ENCODE data around the gene OR52B2.
A peak's percentile ranks its signal among the peaks of the same experiment; 100 is the strongest.

Gene OR52B2

DNA sequence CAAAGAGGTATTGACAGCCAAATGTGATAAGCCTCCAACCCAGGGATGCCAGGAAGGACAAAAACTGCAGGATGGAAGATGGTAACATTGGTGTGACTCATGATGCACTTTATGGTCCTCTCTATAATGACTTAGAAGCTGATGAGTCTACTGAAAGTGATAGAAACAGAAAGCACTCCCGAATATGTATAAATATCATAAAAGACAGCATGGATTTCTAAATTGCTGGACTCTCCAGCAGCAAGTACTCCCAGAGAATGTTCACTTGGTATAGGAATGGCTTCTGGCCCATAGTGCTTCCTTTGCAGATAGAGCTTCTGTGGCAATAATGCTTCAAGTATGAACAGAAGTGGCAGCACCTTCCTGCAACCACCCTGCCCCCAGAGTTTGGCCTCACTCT, at the start of gene OR52B2:
Gene OR52B2, minus strand, starts transcription at position 101 of the 400 bp plus-strand sequence. Its CDS starts 0 bp downstream, at position 101.
- peaks cover 2% of the 10 kb centered on the region; the same call in 1 of the 2 replicates for H3K27me3 ChIP-seq (ENCODE audit: low read depth)
- in situ Hi-C loops (cut with MboI; ENCODE audit: low sequenced_read_pairs): no loop called here
- no peaks in the 10 kb centered on the region for H3K4me1 ChIP-seq
- DNase-seq (ENCODE audit: low spot score in 2 of 2): no peak
- no peak within 1 kb of the TSS for H3K4me3 ChIP-seq
- H3K9me3 ChIP-seq: no peaks in the 10 kb centered on the region
- H3K36me3 ChIP-seq (replicated peaks): no peaks in the 10 kb centered on the region

DNA sequence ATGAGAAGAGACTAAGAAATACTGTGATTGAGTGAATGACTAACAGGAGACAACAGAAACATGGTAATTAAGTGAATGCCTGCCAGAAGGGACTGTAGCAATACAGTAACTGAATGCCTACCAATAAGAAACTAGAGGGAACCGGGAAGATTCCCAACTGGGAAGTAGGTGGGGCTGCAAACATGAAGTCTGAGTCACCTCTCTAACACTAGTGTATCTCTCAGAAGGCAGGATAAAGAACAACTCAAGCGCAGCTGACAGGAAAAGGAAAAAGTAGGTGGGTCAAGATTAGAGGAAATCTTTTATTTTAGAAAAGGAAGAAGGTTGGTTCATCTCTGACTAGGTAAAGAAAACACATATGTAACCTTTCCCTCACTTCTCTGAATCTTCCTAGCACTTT, 49.2 kb upstream of the OR52B2 start:
- in situ Hi-C loops (cut with MboI; ENCODE audit: low sequenced_read_pairs): no loop called here
- no peak for DNase-seq (ENCODE audit: low spot score in 2 of 2)

DNA sequence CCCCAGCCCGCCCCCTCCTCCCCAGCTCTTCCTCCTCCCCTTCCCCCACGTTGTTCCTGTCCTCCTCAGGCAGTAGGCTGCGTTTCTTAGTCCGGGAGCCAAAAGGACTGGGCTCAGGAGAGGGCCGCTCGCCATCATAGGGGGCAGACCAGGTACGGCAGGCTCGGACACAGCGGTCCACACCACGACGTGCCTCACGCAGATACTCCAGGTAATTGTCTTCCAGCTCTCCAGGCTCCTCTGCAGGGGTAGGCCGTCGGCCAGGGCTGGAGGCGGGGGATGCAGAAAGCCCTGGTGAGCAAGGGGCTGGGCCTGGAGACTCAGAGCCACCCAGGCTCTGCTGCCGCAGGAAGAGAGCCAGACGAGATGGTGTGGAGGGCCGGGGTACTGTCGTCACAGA, 47.6 kb upstream of the OR52B2 start:
- no peaks in the 10 kb centered on the region for H3K9me3 ChIP-seq
- H3K36me3 ChIP-seq (replicated peaks): peaks cover 27% of the 10 kb centered on the region
- in situ Hi-C loops (cut with MboI; ENCODE audit: low sequenced_read_pairs): no loop called here
- H3K27me3 ChIP-seq (ENCODE audit: low read depth): no peaks in the 10 kb centered on the region
- no peak overlapping the region for H3K4me3 ChIP-seq
- H3K4me1 ChIP-seq: no peaks in the 10 kb centered on the region
- no peak for DNase-seq (ENCODE audit: low spot score in 2 of 2)

More for the DNA sequence above, 49.2 kb upstream of the OR52B2 start:
- Histone ChIP-seq H3K36me3 (replicated peaks) (peaks cover 37% of the 10 kb centered on the region), H3K4me1 (no peaks in the 10 kb centered on the region), H3K27me3 (ENCODE audit: low read depth) (no peaks in the 10 kb centered on the region), H3K4me3 (no peak overlapping the region), H3K9me3 (no peaks in the 10 kb centered on the region)

DNA sequence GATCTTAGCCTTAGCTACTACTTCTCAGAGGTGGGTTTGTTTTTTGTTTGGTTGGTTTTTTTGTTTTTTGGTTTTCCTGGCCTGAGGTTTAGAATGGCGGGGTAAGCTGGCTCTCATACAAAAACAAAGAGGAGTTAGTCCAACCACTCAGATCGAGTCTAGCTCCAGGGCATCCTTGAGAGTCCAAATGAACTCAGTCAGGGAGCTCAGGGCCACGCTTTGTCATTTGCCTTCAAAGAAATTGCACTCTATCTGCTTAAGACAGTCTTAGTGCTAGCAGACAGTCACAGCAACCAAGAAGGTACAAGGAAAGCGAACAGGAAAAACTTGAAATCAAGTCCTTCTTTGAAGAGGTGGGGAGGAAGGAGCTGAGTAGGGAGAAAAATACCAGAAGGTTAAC, 46.4 kb upstream of the OR52B2 start:
- H3K4me1 ChIP-seq: no peaks in the 10 kb centered on the region
- DNase-seq (ENCODE audit: low spot score in 2 of 2): no peak

DNA sequence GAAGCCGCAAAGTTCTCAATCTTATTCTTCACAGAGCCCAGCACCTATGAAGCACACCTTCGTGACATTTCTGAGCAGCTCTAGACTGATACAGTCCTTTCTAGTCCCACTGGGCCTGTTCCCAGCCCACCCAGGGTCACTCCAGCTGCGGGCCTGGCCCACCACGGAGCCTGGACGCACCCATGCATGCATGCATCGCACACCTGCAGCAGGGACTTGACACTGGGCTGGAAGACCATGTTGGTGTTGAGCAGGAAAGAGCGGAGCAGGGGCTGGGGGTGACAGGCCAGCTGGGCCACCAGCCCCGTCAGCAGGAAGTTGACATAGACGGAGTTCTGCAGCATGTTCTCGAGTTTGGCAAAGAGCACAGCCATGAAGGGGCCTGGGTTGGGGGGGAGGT, 44.4 kb upstream of the OR52B2 start:
- no peaks in the 10 kb centered on the region for H3K9me3 ChIP-seq
- DNase-seq (ENCODE audit: low spot score in 2 of 2): no peak
- no peaks in the 10 kb centered on the region for H3K27me3 ChIP-seq (ENCODE audit: low read depth)
- H3K4me1 ChIP-seq: no peaks in the 10 kb centered on the region
- H3K4me3 ChIP-seq: no peak overlapping the region
- in situ Hi-C loops (cut with MboI; ENCODE audit: low sequenced_read_pairs): no loop called here
- peaks cover 17% of the 10 kb centered on the region for H3K36me3 ChIP-seq (replicated peaks)

More for the DNA sequence above, 46.4 kb upstream of the OR52B2 start:
- H3K27me3 ChIP-seq (ENCODE audit: low read depth): no peaks in the 10 kb centered on the region
- no peak overlapping the region for H3K4me3 ChIP-seq
- H3K9me3 ChIP-seq: no peaks in the 10 kb centered on the region
- peaks cover 18% of the 10 kb centered on the region for H3K36me3 ChIP-seq (replicated peaks)
- in situ Hi-C loops (cut with MboI; ENCODE audit: low sequenced_read_pairs): no loop called here

DNA sequence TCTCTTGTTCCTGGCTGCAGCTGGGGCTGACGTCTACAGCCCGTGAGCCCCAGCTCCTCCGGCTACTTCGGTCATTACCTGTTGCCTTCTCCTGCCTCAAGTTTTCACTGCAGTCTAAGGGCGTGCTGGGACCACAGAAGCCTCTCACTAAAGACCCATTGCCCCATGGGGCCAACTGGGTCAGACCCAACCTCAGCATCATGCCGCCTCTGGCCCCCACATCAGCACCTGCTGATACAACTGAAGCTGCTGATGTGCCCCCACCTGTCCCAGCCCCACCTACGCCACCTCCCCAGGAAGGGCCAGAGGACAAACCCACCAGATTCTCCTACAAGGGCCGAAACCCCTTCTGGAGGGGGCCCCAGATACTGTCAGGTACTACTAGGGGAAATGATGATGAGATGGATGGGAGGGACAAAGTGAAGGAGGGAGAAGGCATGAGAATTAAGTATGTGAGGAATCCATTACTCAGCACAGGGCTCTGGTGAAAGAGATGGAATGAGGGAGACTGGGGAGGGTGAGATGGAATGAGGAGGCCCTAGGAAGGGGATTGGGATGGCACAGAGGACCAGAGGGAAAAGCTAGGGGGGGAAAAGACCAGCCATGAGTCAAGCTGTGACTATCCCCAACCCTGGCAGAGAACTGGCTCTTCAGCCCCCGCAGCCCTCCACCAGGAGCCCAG, 40.3 kb upstream of the OR52B2 start:
- Histone ChIP-seq H3K9me3 (no peaks in the 10 kb centered on the region), H3K36me3 (replicated peaks) (peaks cover 8% of the 10 kb centered on the region), H3K4me1 (no peaks in the 10 kb centered on the region), H3K4me3 (no peak overlapping the region), H3K27me3 (ENCODE audit: low read depth) (no peaks in the 10 kb centered on the region)
- DNase-seq (ENCODE audit: low spot score in 2 of 2): no peak
- in situ Hi-C loops (cut with MboI; ENCODE audit: low sequenced_read_pairs): no loop called here

DNA sequence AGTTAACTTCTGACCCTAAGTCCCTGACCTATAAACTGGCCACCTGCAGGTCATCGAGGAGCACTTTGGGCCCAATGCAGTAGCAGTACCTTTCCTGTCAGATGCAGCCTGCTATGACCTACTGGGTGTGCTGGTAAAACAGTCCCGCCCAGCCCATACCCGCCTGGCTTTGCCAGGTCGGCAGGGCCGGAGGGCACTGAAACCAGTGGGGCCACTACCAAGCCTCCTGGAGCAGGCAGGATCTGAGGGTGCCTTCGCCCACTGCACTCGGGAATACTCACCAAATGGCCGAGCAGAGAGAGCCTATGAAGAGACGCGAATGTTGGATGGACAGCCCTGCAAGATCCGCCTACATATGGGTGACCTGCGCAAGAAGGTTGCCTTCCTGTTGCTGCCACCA, 39.7 kb upstream of the OR52B2 start:
- in situ Hi-C loops (cut with MboI; ENCODE audit: low sequenced_read_pairs): no loop called here
- Histone ChIP-seq H3K4me3 (no peak overlapping the region), H3K36me3 (replicated peaks) (peaks cover 8% of the 10 kb centered on the region), H3K27me3 (ENCODE audit: low read depth) (no peaks in the 10 kb centered on the region), H3K9me3 (no peaks in the 10 kb centered on the region), H3K4me1 (no peaks in the 10 kb centered on the region)
- no peak for DNase-seq (ENCODE audit: low spot score in 2 of 2)

DNA sequence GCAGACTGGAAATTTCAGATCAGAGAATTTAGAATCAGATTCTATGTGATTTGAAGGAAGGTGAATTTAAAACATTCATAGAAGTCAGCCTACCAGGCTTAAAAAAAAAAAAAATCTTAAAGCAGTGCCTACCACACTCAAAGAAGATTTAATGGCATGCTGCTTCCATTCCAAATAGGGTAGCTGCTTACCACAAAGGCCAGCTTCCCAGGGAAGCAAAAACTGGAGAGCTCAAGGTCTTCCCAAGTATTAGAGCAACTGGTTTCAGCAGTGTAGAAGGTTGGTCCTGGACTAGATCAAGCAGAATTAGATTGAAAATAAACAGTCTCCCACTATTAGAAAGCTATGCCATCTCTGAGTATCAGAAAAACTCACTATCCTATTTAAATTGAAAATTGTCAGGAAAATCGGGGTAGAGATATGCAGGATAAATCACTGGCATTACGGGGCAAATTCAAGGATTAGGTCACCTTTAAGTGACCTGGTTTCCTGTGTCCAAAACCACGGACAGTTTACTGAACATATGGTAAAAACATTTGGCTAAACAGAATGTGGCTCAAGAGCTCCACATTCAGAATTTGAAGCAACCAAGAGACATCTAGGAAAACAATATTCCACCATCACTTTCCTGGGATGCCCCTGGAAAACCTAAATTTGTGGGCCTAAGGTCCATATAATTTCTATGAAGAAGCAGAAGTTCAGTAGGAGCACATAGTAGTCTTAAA, 36.5 kb upstream of the OR52B2 start:
- no peaks in the 10 kb centered on the region for H3K4me1 ChIP-seq
- in situ Hi-C loops (cut with MboI; ENCODE audit: low sequenced_read_pairs): no loop called here
- peaks cover 6% of the 10 kb centered on the region for H3K36me3 ChIP-seq (replicated peaks)
- no peaks in the 10 kb centered on the region for H3K27me3 ChIP-seq (ENCODE audit: low read depth)
- no peak overlapping the region for H3K4me3 ChIP-seq
- H3K9me3 ChIP-seq: no peaks in the 10 kb centered on the region
- DNase-seq (ENCODE audit: low spot score in 2 of 2): no peak

DNA sequence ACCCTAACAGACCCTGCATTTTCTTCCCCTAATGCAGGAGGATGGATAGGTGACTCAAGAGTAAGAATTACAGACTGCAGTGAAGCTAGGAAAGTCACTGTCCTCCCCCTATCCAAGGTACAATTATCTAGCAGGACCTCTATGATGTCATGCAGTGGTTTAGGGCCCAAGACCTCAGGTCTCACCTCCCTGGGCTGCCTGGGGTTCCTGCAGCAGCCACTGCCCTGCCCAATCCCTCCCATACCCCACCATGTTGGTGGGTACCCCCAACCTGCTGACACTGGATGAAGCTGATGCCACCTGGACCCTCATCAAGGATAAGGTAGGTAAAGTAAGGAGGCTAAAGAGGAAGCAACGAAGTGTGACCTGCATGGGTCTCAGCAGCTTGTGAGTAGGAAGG, 35.2 kb upstream of the OR52B2 start, which contains the start of gene C11orf42:
Gene C11orf42, plus strand, starts transcription at position 192 of the 400 bp plus-strand sequence. Its CDS starts 59 bp downstream, at position 251.
- Histone ChIP-seq H3K27me3 (ENCODE audit: low read depth) (no peaks in the 10 kb centered on the region), H3K36me3 (replicated peaks) (no peaks in the 10 kb centered on the region), H3K9me3 (no peaks in the 10 kb centered on the region), H3K4me1 (peaks cover 4% of the 10 kb centered on the region; the same call in 1 of the 2 replicates), H3K4me3 (no peak within 1 kb of the TSS)
- DNase-seq (ENCODE audit: low spot score in 2 of 2): no peak
- in situ Hi-C loops (cut with MboI; ENCODE audit: low sequenced_read_pairs): no loop called here

DNA sequence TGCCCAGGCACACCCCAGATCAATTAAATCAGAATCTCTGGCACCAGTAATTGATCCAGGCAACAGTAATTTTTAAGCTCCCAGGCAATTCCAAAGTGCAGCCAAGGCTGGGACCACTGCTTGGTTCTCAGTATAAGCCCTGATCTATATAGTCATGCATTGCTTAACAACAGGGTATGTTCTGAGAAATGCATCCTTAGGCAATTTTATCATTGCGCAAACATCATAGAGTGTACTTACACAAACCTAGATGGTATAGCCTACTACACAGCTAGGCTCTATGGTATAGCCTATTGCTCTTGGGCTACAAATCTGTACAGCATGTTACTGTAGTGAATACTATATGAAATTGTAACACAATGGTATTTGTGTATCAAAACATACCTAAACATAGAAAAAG, 34.6 kb upstream of the OR52B2 start:
- Histone ChIP-seq H3K36me3 (replicated peaks) (no peaks in the 10 kb centered on the region), H3K4me3 (no peak overlapping the region), H3K4me1 (peaks cover 4% of the 10 kb centered on the region; the same call in 1 of the 2 replicates), H3K9me3 (no peaks in the 10 kb centered on the region), H3K27me3 (ENCODE audit: low read depth) (no peaks in the 10 kb centered on the region)
- in situ Hi-C loops (cut with MboI; ENCODE audit: low sequenced_read_pairs): no loop called here
- no peak for DNase-seq (ENCODE audit: low spot score in 2 of 2)

DNA sequence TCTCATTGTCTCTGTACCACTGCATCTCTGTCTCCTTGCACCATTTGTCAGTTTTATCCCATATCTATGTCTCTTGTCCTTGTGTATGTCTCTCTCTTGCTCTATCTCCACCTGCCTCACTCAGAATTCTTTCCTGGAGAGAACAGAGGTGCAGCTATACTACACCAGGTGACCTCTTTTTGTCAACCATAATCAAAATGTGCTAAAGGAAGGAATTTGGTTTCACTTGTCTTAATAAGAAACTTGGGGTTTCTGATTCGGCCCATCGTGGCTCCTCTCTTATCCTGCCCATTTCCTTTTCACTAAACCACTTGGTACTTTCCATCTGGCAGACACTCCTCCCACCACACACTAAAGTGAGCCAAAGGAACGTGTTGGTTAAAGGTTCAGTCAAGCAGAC, 33.2 kb upstream of the OR52B2 start:
- Histone ChIP-seq H3K9me3 (no peaks in the 10 kb centered on the region), H3K27me3 (ENCODE audit: low read depth) (no peaks in the 10 kb centered on the region), H3K4me1 (peaks cover 4% of the 10 kb centered on the region; the same call in 1 of the 2 replicates), H3K4me3 (no peak overlapping the region), H3K36me3 (replicated peaks) (no peaks in the 10 kb centered on the region)
- no peak for DNase-seq (ENCODE audit: low spot score in 2 of 2)
- in situ Hi-C loops (cut with MboI; ENCODE audit: low sequenced_read_pairs): no loop called here

DNA sequence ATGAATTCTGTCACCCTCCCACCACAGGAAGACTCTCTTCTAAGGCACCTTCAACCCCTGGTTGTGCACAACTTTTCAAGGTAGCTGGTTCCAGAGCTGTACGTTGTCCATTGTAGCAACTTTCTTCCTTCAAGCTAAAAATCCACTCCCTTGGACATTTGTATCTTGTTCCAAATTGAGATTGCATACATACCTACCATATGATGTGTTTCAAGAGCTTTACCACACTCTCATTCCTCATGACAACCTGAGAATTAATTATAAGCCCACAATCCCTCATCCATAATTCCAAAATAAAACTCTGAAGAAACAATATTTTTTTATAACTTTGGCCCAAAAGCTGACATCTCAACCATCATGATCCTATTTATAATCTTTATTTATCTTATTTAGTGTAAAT, 31.9 kb upstream of the OR52B2 start:
- DNase-seq (ENCODE audit: low spot score in 2 of 2): no peak
- Histone ChIP-seq H3K36me3 (replicated peaks) (no peaks in the 10 kb centered on the region), H3K4me3 (no peak overlapping the region), H3K9me3 (no peaks in the 10 kb centered on the region), H3K27me3 (ENCODE audit: low read depth) (no peaks in the 10 kb centered on the region), H3K4me1 (peaks cover 4% of the 10 kb centered on the region; the same call in 1 of the 2 replicates)
- in situ Hi-C loops (cut with MboI; ENCODE audit: low sequenced_read_pairs): no loop called here

DNA sequence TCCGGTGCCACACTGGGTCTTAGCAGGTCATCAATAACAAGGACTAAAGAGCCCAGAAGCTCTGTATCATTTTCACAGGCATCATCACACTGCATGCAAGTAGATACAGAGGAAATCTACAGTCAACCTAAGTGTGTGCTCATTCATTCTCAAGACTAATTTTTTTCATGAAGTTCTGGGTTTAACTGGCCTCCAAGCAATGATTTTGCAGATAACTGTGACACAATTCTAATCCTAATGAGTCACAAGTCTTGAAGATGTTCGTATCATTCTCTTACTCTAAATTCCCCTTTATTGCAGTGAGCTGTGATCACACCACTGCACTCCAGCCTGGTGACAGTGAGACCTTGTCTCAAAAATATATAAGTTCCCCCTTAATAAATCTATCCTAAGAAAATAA, 31.4 kb upstream of the OR52B2 start:
- Histone ChIP-seq H3K4me1 (peaks cover 4% of the 10 kb centered on the region; the same call in 1 of the 2 replicates), H3K9me3 (no peaks in the 10 kb centered on the region), H3K36me3 (replicated peaks) (no peaks in the 10 kb centered on the region), H3K27me3 (ENCODE audit: low read depth) (no peaks in the 10 kb centered on the region), H3K4me3 (no peak overlapping the region)
- DNase-seq (ENCODE audit: low spot score in 2 of 2): no peak
- in situ Hi-C loops (cut with MboI; ENCODE audit: low sequenced_read_pairs): no loop called here

DNA sequence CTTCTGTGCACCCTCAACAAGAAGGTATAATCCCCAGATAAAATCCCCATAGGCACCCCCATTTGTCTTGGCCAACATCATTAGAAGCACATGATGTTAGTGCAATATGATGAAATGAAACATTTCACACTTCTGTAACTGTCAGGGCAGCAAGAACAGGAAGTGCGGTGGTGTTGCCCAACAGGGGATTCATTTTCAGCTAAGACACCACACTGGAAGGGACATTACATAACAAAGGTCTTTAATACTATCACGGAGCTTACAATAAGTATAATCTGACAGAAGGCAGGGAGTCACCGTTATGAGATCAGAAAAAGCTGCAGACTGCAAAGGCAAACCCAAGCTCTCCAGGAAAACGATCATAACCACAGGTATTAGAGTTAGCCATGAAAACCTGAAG, 30.8 kb upstream of the OR52B2 start:
- peak in 1 of 2 experiments; percentile 27 for DNase-seq (ENCODE audit: low spot score in 2 of 2)
- H3K4me1 ChIP-seq: peaks cover 4% of the 10 kb centered on the region; the same call in 1 of the 2 replicates
- no peak overlapping the region for H3K4me3 ChIP-seq
- H3K36me3 ChIP-seq (replicated peaks): no peaks in the 10 kb centered on the region
- no peaks in the 10 kb centered on the region for H3K27me3 ChIP-seq (ENCODE audit: low read depth)
- in situ Hi-C loops (cut with MboI; ENCODE audit: low sequenced_read_pairs): no loop called here
- no peaks in the 10 kb centered on the region for H3K9me3 ChIP-seq

Data from HAP-1 (cell line).